GM19099 (cell line): ENCODE results near the gene CES2.

Experiments
- POLR2A ChIP-seq: IDR thresholded peaks from 3 replicates; pipeline ENCODE4 v1.6.1; 2011; ENCODE audit warnings: low read depth; ENCODE audit not compliant: insufficient read length; ENCODE audit errors: extremely low read depth

The CES2 gene

DNA sequence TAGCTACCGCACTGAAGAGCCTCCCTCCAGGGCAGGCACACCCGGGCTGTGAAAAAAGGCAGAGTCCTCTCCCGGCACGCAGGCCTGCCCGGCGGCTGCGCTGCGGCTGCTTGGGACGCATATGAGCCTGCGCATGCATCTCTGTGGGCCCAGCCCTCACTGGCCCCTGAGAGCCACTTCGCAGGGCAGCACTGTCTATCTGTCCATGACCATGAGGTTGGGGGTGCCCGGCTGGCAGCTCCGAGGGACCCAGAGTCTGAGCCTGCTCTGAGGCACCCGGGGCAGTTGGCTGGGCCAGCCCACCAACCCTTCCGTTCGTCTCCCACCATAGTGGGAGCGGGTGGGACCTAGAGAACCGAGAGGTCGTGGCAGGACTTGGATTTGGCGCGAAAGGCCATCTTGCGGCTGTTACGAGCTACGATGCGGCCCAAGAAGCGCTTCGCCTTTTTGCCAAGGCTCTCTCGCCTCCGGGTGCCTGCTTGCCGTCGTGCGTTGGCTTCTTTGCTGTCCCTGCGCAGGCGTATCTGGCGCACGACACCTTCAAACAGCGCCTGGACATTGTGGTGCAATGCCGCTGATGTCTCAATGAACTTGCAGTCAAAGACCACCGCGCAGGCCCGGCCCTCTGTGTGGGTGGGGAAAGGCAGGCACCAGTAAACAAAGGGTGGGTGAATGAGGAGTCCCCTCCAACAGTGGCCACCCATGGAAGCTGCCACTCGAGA is 13.4 kb upstream of the CES2 start:
- TF ChIP-seq POLR2A: no peak

GRCh38 chr16:66923247-66923731 is 12.0 kb upstream of the CES2 start:
- no peak for TF ChIP-seq POLR2A

GRCh38 chr16:66923866-66924265 is 11.4 kb upstream of the CES2 start:
- TF ChIP-seq POLR2A: no peak

DNA sequence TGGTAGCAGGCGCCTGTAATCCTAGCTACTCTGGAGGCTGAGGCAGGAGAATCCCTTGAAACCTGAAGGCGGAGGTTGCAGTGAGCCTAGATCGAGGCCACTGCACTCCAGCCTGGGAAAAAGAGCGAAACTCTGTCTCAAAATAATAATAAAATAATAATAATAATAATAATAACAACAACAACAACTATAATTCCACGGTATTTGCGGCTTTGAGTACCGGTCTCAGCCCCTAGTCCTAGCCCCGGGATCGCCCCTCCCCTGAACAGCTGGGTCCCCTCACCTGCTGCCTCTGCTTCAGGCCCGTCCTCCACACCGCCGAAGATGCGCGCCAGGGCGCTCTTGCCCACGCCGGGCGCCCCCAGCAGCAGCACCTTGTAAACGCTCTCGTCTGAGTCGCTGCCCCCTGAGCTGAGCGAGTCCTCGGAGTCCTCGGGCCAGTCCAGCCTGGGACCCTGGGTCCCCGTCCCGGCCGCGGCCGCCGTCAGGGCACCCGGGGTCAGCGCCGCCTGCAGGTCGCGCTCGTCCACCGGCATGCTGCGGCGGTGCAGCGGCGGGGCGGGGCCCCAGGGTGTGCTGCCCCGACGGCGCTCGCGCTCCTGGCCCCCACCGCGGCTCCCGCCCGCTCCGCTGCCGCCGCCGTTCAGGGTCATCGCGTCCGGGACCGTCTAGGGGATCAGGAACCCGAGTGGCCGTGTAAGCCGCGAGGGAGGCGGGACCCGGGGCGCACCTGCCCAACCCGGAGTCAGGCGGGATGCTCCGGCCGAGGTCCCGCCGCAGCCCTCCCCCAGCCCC is 10.6 kb upstream of the CES2 start:
- TF ChIP-seq POLR2A: no peak

DNA sequence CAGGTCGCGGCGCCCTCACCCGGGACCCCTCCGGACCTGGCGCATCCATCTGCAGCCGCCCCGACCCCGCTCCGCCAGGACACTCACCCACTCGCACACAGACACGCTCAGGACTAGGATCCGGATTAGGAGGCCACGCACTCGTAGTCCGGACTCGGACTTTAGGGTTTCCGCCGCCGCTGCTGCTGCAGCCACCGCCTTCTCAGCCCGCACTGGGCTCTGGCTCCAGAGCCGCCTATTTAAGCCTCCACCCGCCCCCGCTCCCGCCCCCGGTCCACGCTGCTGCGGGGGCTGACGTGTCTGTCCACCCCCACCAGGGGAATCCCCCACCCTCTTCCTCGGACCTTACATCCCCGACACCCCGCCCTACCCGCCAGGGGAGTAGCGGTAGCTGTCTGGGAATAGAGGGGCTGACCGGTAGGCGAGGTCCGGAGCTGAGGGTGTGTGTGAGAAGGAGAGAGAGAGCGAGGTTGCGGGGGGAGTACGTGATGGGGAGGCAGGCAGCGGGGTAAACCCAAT is 9.9 kb upstream of the CES2 start, which contains the start of gene RRAD:
RRAD (minus strand) TSS at position 214 of the 519 bp plus-strand sequence. CDS start 356 bp downstream, outside the sequence.
- no peak for TF ChIP-seq POLR2A

GRCh38 chr16:66926171-66926947 is 9.0 kb upstream of the CES2 start:
- no peak for TF ChIP-seq POLR2A

DNA sequence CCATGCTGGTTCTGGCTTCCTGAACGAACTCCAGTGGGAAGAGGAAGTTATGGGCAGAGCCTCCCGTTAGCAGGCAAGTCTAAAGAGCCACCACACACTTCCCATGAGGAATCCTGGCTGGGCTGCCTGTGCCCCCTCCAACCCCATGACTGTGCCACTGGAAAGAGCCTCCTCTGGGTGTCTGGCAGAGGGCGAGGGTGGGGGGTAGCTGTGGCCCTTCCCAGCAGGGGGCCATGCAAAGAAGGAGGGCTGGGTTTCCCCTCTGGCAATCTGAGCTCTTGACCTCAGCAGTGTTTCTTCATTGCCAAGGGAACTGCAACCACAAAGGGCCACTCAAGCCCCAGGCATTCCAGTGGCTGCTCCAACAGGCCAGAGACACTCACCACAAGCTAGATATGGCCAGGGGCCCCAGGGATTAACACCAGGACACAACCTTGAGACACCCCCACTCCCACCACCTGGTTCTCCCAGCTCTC is 8.3 kb upstream of the CES2 start:
- no peak for TF ChIP-seq POLR2A

GRCh38 chr16:66927918-66928649 is 7.2 kb upstream of the CES2 start:
- no peak for TF ChIP-seq POLR2A

DNA sequence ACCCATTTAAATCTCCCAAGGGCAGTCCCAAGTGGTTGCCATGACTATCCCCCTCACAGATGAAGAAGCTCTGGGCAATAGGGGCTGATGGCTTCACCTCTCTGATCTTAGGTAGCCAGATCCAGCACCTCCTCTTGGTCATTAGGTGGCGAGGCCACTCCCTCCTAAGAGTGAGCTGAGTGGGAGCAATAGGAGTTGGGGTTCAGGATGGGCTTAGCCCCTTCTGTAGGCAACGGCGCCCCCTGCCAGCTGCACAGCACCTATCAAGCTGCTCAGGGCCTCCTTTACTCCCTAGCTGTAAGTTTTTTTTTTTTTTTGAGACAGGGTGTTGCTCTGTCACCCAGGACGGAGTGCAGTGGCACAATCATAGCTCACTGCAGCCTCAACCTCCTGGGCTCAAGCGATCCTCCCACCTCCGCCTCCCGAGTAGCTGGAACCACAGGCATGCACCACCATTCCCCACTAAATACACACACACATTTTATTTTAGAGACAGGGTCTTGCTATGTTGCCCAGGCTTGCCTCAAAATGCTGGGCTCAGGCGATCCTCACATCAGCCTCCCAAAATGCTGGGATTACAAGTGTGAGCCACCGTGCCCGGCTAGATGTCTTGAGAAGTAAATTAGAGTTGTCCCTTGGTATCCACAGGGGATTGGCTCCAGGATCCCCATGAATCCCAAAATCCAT is 6.5 kb upstream of the CES2 start:
- TF ChIP-seq POLR2A: no peak

DNA sequence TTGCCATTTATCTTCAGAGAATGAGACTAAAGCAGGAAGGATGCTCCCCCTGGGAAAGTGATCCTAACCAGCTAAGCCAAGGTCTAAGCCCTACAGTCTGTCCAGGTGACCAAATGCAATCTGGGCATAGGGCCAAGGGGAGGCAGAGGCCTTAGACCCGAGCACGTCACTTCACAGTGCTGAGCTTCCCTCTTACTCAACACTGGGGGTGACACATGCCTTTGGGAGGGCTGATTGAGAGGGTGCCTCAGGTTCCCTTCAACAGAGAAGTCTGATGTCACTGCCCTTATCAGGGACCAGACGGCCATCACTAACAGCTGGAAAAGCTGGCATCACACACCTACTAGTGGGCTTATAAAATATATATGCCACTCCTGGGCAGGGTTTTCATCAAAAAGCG is 5.1 kb upstream of the CES2 start:
- TF ChIP-seq POLR2A: no peak

DNA sequence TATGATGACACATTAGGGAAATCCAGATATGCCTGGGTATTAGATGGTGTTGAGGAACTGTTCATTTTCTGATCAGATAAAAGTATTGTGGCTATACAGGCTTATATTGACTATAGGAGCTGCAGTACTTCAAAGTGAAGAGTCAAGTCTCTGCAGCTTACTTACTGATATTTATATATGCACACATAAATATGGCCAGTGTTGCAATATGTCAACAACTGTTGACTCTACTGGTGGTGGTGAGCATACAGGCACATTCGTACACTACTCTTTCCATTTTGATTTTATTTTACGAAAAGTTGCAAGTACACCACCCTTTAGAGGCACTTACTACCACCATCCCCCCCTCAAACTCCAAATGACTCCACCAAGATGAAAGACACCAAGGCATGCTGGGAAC is 3.7 kb upstream of the CES2 start:
- TF ChIP-seq POLR2A: no peak

- no peak for TF ChIP-seq POLR2A
Observed at GRCh38 chr16:66932076-66932475, 3.2 kb upstream of the CES2 start.

DNA sequence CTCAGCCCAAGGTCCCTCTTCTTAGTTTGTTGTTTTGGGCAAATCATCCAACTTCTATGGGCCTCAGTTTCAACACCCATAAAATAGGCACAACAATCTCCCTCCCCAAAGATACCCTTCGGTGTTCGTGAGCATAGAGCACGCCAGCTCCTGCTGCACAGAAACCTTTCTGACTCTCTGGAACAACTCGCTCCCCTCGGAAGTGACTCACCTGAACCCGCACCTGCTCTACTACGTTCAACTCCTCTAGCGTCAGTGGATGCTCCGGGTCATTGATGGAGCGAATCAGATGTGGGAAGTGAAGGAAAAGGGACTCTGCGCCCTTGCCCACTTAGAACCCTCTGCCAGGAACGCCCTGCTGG is 1.6 kb upstream of the CES2 start:
- TF ChIP-seq POLR2A: no peak
